MM.1S (cell line): ENCODE data around the gene SYNE1.

Experiments used
- EZH2 ChIP-seq: fragments of 300-600 bp; sonication (generic); optimal IDR thresholded peaks from 2 replicates; pipeline ENCODE3; 2017; ENCODE audit warnings: low read depth, mild to moderate bottlenecking, antibody characterized with exemption, low read length, mixed read lengths
- TF ChIP-seq, protein P1 (sequence below): fragments of 300-600 bp; sonication (generic); IDR thresholded peaks from 2 replicates; pipeline ENCODE4 v1.5.1; 2016; ENCODE audit warnings: antibody characterized with exemption, low read length, mixed read lengths

GRCh38 chr6:152244998-152245630, 392.0 kb downstream of the SYNE1 start:
- TF ChIP-seq, protein P1, sequence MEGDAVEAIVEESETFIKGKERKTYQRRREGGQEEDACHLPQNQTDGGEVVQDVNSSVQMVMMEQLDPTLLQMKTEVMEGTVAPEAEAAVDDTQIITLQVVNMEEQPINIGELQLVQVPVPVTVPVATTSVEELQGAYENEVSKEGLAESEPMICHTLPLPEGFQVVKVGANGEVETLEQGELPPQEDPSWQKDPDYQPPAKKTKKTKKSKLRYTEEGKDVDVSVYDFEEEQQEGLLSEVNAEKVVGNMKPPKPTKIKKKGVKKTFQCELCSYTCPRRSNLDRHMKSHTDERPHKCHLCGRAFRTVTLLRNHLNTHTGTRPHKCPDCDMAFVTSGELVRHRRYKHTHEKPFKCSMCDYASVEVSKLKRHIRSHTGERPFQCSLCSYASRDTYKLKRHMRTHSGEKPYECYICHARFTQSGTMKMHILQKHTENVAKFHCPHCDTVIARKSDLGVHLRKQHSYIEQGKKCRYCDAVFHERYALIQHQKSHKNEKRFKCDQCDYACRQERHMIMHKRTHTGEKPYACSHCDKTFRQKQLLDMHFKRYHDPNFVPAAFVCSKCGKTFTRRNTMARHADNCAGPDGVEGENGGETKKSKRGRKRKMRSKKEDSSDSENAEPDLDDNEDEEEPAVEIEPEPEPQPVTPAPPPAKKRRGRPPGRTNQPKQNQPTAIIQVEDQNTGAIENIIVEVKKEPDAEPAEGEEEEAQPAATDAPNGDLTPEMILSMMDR = no peak
- TF ChIP-seq EZH2 = no peak
